T-helper 22 cell (primary cell): ENCODE data around the gene NFIA.

ENCODE experiments used
- DNase-seq: peaks from one replicate; pipeline ENCODE4 v3.0.0-alpha.2; 2020; ENCODE audit warnings: low read depth

The NFIA gene

DNA sequence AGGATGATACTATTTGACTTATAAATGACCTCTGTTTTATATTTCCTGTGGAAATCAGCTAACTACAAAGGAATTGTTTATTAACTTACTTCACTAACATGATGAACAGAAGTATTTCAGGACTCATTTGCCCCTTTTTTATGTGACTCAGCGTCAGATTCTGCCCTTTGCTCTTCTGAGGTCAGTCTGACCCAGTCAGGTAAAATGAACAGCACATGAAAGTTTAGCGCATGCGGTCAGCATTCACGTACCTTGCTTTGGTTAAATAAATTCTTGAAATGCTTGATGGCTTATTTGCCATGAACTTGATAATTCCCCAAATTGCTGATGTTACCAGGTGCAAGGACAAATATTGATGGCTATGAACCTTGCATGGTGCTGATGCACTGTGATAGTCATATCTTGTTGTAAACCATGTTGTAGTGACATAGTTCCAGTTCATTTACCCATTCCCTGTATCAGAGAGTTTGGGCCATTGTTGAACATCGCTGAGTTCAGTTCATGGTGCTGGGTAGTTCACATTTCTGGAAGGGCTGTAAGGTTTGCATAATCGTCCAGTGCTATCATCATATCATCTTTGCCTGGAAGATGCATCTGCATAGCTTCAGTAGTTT is 133.4 kb downstream of the NFIA start:
- no peak for DNase-seq

DNA sequence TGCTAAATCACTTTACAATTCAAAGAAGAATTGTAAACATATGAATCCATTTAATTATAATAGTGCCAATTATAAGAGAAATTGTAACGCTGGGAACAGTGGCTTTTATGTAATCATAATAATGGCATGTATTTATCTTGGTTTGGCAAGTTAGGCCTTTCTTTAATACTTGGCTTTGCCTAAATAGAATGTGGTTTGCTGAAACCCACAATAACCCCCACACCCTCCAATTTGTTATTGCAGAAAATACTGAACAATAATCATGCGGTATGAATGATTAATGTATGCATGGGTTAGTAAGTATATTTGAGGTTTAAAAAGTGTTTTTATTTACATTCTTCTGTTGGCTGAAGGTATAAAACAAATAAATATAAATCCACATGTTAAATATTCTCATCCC is 138.2 kb downstream of the NFIA start:
- DNase-seq: no peak

DNA sequence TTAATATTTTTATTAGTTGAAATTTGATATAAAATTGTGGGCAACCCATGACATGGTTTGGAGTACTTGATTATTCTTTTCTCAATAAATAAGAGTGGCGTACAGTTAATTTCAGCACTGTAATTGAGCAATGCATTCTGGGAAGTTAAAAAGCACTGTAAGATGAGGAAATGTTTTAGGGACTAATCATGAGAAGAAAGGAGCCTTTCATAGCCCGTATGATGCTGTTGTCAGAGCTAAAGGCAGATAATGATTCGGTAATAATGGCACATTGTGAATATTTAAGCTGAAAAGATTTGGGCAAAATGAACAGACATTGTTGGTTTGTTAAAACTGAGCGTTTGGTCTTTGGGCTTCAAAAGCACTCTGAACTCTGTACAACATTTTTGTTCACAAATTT is 139.3 kb downstream of the NFIA start:
- no peak for DNase-seq

DNA sequence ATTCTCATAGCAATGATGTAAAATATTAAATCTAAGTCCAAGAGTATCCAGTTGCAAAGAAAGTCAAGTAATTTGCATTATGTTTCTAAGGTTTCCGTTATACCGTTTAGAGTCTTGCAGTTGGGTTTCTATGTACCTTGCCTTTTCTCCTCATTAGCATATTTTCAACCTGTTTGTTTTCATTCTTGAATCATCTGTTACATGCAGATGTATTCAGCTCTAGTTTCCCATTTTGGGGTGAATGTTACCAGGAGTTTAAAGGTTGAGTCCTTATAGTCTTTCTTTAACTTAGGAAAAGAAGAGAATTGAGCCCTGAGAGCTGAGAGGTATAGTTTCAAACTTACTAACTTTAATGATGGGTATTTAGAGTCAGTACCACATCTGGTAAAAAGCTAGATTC is 139.9 kb downstream of the NFIA start:
- no peak for DNase-seq

DNA sequence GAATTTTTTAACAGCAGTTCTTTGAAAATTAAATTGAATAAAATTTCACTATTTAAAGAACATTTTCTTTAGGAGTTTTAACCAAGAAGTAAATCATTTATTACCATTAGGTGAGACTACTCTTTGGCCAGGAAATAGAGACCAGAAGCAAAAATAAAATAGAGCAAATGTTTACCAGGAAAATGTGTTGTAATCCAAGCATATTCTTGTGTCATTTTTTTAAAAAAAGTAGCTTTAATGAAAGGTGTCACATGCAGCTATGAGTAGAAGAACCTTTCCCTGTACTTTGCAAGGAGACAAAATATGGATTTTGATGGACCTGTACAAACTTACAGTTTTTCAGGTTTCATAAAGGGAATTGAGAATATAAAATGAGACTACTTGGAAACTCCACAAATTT is 140.8 kb downstream of the NFIA start:
- DNase-seq: no peak

DNA sequence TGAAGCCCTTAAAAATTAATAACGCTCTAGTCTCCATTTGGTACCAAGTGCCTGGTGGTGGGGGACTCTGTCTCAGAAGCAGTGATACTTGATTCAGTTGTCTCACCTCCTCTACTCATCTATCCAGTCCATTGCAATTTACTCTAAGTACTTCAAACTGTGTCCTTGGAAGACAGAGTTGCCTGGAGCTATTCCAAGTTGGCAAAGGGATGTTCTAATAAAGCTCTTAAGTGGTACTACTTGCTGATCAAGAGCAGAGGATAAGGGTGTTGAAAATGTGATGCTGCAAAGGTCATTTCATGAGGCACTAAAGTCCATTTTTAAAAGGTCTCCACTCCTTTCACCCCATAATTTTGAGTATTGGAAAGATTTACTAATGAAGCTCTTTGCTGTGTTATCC is 142.2 kb downstream of the NFIA start:
- DNase-seq: no peak

DNA sequence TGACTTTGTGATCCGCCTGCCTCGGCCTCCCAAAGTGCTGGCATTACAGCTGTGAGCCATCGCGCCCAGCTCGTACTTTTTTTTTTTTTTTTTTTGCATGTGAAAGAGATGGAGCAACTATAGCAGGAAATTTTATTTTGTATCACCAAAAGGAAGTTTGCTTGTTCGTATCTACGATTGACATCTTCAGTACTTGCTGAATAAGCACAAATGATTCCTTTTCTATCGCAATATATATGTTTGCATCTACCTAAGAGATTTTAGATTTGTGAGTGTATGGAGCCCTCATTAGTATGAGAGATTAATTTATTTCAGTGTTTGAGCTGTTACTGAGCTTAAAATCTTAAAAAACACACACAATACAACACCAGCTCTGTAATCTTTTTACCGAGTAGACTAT is 143.1 kb downstream of the NFIA start:
- DNase-seq: no peak

DNA sequence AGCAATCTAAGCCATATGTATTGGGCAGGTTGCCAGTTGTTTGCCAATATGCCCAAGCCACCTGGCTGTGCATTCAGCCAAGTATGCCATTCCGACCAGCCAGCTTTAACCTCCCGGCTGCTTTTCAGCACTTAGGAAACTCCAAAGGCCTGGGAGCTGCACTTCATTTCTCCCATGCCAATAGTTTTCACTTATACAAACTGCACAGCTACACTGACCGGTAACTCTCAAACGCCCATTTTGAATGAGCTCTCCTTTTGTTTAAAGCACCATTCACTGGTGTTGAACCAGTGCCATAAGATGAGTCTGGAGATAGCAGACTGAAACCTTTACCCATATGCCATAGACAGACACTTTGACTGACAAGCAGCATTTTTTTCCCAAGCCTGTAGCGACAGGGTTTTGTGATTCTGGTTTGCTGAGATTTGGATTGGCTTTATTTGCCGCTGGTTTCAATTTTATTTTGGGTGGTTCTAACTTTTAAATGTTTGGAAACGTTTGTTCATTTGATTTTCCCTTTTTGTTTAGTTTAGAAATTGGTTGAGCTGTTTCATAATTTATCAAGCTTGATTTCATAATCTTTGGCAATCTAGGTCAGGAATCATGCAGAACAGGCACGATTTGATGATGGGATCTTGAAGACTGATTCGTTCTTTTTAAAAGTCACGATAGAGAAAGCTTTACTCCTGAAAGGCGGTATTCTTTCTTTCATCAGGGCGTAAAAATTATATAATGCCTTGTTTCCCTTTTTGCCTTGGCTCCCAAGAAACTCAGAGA is 144.6 kb downstream of the NFIA start:
- no peak for DNase-seq

DNA sequence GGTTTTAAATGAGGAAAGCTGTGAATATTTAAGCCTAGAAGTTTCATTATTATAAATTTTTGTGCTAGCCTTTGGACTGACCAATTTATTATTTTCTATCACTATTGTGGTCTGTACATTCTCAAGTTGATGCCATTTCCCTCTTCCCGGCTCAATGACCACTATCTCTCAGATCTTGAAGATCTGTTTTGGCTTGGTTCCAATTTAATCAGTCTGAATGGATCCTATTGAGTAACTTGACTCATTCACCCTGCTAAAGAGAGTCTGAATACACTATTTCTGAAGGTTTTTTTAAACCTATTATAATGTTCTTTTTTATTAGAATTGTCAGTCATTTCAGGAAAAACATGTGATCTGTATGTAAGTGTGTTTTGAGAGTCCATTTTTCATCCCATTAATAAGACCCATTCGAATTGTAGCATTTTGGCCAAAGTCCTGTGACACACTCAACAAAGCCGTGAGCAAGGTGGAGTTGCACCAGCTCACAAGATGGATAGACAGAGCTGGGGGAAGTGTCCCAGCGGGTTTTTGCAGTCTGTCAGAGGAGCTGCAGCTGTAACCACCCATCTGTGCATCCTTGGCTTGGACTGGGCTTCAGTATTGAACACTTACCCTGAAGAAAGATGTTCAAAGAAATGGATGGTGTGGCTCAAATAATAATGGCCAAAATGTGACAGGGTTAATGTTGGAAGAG is 145.6 kb downstream of the NFIA start:
- DNase-seq: no peak

DNA sequence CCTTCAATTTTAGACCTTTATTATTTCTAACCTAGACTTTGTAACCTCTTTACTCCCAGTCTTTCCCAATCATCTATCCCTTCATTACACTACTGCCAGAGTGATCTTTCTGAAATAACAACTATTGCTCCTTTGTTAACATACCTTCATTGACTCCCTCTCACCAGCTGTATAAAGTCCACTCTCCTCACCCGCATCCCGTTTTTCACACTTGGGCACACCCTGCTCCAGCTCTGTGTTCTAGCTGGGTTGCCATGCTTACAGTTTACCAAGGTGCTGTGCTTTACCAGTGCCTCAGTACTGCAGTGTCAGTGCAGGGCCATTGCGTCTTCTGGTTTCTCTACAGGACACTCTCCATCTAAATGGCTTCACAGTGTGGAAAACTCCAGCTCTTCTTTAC is 148.2 kb downstream of the NFIA start:
- DNase-seq: no peak

DNA sequence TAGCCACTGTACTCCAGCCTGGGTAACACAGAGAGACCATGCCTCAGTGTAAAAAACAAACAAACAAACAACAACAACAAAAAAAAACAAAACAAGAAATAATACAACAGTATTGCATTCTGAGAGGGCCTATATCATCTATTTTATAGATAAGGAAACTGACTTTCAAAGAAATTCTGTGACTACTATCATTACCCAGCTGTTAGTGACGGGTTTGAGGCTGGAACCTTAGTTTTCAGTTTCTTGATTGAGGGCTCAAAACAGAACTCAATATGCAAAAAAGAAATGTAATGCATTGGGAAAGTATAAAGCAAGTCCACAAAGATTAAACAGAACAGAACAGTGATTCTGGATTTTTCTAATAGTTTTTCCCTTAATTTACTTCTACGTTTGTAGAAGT is 149.4 kb downstream of the NFIA start:
- no peak for DNase-seq

DNA sequence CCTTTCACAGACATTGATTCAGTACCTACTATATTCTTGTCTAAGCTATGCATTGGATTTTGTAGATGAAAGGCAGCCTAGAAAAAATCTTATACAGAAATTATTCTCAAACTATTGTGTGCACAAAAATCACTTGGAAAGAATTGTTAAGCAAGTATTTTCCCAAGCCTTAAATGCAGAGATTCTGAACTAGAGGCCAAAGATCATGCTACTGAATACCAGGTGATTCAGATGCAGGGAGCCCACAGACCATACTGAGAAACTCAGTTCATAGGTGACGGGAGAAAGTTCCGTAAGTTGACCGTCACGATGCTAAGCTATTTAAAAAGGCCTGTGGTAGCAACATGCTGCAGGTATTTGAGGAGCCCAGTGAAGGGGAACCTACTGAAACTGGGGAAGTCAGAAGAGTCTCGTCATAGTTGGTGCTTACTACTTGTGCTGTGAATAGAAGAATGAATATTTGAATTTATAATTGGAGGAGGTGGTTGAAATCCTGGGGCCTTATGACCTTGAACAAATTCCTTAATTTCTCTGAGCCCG is 150.8 kb downstream of the NFIA start:
- no peak for DNase-seq

DNA sequence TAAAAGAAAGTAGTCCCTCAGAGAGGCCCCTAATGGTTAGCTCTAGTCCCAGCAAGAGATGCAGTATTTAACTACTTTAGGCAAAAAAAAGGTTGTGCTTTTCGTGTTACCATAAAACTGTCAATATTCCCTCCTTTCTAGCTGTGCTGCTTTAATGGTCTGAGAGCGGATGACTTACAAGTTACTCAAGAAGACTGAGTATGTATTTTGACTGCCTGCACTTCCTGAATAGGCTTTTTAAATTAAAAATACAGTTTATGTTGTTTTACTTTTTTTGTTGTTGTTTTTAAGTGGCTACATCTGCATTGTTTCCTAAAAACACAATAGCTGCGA is 152.2 kb downstream of the NFIA start:
- no peak for DNase-seq

DNA sequence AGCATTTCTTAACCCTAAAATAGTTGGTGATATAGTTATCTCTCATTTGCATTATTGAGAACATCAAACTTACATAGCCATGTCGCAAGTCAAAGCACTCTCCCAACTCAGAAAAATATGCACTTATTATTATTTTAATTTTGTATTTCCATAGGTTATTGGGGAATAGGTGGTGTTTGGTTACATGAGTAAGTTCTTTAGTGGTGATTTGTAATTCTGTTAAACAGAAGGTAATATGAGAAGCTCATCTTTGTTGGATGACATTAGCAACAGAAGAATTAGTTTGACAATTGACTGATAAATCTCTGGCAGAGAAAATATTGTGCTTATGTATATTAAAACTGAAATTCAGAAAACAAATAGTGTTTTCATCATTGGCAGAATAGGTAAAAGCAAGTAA is 154.8 kb downstream of the NFIA start:
- no peak for DNase-seq

DNA sequence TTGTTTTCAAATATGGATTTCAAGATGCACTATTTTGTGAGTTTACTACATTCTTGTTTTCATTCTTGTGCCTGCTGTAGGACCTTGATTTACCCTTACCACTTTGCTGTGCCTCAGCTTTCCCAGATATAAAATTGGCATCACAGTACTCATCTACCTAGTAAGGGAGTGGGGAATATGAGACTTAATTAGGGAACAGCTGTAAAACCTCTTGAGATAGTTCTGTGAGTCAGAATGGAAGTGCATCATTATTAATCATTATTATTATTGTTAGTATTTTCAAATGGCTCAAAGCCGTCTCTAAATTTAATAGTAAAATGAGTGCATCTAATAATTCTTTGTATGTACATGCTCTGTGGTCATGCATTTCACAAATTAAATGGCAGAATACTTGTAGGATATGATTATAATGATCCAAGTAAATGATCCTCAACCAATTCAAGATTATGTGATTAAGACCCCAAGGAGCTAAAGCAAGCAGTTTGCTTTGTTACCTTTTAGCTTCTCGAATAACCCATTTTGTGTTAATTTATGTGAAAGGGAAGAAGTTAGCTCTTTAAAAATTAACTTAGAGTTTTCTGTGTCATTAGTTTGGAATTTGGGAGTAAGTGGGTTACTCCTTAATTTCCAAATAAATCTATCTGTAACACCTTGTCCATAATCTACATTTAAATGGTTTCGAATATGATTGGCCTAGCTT is 155.4 kb downstream of the NFIA start:
- DNase-seq: no peak

DNA sequence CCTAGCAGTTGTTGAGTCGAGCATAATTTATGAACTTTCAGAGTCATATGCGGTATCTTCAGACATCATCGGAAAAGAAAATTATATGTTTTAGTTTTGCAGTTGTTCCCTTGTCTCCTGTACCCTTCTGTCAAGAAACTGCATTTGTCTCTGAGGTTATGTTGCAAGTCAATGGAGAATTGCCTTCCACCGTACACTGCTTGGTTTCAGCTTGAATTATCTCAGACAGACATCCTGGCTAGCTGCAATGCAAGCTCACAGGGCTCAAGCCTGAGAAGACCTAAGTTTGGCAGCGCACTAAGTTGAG is 156.0 kb downstream of the NFIA start:
- DNase-seq: no peak

DNA sequence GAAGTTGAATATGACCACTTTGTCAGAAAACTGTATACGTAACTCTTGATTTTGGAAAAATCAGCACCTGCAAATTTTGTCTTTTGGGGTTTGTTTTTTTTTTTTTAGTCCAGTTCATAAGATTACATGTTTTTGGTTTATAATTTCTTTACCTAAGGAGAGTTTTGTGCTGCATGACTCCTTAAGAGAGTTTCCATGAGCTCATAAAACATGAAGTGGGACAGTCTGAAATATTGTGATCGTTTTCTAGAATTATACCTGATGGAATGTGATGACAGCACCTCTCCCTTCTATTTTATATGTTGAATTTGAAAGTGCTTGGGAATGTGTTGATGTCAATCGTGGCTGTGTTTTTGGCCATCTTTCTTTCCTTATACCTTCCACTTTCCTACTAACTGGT is 158.5 kb downstream of the NFIA start:
- DNase-seq: no peak

DNA sequence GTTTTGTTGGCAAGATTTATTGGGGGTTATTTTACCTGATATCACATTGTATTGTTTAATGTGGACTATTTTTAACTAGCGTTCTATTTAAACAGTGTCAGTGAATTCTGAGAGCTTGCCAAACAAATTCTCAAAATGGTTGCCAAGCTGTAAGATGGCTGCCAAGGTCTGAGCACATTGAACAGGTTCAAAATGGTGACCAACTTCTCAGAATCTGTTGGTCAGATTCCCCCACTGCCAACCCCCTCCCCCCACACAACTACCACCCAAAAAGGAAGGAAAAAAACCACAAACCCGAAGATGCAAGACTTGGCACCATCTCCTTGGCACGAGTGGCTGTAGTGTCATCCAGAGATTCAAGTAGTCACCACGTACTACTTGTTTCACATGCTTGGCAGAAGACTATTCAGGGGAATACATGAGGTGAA is 159.1 kb downstream of the NFIA start:
- DNase-seq: no peak

DNA sequence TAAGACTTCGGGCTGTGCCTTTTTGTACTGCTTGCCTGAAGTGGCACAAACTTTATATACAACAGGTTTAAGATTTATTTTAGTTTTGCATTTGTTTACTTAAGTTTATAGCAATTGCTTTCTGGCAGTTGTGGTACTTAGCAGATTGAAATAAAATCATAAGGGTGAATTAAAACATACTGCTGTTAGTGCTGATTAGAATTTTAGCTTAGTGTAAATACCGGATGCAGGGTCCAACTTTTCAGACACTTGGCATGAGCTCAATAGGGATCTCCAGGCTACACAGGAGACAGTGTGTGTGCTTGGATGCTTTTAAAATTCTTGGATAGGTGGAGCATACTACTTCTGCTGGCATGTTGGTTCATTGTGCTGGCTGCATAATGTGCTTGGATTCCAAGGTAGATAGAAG is 159.6 kb downstream of the NFIA start:
- DNase-seq: no peak

DNA sequence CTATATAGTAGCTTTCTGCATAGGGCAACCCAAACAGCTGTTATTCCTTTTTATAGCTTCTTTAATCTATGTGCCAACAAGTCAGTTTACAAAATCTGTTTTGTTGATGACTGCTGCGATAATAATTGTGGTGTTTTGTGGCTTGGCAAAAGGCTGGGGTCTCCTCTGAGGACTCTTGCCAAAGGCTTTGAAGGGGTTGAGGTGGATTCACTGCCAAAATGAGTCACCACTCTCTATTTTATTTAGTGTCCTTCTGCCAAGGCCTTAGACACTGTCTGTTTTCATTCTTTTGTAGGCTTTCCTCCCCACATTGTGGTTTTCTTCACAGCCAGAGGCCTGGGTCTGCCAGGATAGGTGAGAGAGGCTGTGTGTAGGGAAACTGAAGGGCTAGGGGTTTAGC is 161.8 kb downstream of the NFIA start:
- no peak for DNase-seq

DNA sequence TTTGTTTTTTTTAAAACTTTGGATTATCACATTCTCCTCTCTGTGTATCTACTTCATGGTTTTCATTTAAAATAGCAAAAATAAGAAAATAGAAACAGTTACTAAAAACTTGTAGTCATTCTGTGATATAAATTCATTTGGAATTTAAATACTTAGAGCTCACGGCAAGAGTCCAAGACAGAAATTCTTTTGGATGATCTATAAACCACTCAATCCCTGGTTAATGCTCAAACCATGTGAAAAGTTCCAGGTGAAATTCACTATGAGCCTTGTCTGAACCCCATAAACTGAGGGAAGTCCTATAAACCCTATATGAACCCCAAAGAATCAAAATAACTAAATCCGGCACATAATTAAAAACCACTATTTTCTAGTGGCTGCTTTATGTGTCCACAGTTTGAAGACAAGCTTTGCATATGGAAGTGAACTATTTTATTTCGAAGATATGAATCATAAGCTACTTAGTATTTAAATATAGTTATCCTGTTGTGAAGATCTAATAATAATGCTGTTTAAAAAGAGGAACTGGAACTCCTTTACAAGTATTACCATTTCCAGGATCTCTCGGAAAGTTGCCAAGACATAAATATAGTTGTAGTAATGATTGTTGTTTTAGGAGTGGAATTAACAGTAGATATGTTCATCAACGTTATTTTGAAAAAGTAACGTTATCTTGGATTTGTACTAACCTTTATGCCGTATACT is 163.5 kb downstream of the NFIA start:
- DNase-seq: no peak
